ENCODE results near the gene BTNL8.
"Not testable (repeated sequence)": the region's sequence is repeated elsewhere in the genome, so short reads cannot be mapped to it uniquely, and the experiment has no call there.

BTNL8 gene

DNA sequence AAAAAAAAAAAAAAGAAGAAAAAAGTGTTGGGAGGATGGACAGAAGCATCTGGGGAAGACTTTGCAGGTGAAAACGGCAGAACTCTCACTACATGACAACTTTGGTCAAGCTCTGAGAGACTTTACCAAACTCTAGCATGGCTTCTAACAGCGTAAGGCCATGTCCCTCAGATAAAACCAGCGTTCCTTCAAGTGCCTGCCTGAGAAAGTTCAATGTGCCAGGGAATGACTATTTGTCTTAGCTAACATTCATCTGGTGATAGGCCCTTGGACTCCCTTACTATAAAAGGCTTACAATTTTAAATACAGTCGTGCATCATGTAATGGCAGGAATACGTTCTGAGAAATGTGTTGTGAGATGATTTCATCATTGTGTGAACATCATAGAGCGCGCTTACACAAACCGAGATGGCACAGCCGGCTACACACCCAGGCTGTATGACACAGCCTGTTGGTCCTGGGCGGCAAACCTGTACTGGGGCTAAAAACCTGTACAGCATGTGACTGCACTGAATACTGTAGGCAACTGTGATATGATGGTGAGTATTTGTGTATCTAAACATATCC is 23.0 kb upstream of the BTNL8 start:
- TF ChIP-seq, protein P1, sequence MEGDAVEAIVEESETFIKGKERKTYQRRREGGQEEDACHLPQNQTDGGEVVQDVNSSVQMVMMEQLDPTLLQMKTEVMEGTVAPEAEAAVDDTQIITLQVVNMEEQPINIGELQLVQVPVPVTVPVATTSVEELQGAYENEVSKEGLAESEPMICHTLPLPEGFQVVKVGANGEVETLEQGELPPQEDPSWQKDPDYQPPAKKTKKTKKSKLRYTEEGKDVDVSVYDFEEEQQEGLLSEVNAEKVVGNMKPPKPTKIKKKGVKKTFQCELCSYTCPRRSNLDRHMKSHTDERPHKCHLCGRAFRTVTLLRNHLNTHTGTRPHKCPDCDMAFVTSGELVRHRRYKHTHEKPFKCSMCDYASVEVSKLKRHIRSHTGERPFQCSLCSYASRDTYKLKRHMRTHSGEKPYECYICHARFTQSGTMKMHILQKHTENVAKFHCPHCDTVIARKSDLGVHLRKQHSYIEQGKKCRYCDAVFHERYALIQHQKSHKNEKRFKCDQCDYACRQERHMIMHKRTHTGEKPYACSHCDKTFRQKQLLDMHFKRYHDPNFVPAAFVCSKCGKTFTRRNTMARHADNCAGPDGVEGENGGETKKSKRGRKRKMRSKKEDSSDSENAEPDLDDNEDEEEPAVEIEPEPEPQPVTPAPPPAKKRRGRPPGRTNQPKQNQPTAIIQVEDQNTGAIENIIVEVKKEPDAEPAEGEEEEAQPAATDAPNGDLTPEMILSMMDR (IDR thresholded peaks at IDR 0.05; ENCODE audit: extremely low read depth, insufficient read depth, missing control alignments), result no peak
- in situ Hi-C loops (cut with MboI; ENCODE audit: low pct_unique_long_range_greater_than_20kb, low sequenced_read_pairs, unreplicated experiment), result no loop called here
- DNase-seq (ENCODE audit: low spot score), result no peak

DNA sequence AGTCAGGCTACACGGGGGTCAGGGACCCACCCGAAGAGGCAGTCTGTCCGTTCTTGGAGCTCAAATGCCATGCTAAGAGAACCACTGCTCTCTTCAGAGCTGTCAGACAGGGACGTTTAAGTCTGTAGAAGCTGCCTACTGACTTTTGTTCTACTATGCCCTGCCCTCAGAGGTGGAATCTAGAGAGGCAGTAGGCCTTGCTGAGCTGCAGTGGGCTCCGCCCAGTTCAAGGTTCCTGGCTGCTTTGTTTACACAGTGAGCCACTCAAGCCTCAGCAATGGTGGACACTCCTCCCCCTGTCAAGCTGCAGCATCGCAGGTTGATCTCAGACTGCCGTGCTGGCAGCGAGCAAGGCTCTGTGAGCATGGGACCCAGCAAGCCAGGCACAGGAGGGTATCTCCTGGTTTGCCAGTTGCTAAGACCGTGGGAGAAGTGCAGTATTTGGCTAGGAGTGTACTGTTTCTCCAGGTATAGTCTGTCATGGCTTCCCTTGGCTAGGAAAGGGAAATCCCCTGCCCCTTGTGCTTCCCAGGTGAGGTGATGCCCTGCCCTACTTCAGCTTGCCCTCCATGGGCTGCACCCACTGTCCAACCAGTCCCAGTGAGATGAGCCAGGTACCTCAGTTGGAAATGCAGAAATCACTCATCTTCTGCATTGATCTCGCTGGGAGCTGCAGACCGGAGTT is 13.0 kb upstream of the BTNL8 start:
- in situ Hi-C loops (cut with MboI; ENCODE audit: low pct_unique_long_range_greater_than_20kb, low sequenced_read_pairs, unreplicated experiment), result not testable (repeated sequence)

DNA sequence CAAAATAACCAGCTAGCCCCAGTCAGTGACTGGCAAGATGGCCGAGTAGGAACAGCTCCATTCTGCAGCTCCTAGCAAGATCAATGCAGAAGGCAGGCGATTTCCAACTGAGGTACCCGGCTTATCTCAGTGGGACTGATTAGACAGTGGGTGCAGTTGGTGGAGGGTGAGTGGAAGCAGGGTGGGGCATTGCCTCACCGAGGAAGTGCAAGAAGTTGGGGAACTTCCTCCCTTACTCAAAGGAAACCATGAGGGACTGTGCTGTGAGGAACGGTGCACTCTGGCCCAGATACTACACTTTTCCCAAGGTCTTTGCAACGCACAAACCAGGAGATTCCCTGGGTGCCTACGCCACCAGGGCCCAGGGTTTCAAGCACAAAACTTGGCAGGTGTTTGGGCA is 9.6 kb upstream of the BTNL8 start:
- in situ Hi-C loops (cut with MboI; ENCODE audit: low pct_unique_long_range_greater_than_20kb, low sequenced_read_pairs, unreplicated experiment), result no loop called here
- TF ChIP-seq, protein P1 (IDR thresholded peaks at IDR 0.05; ENCODE audit: extremely low read depth, insufficient read depth, missing control alignments), result no peak

More for the DNA sequence above, 13.0 kb upstream of the BTNL8 start:
- not testable (repeated sequence) for DNase-seq (ENCODE audit: low spot score)

DNA sequence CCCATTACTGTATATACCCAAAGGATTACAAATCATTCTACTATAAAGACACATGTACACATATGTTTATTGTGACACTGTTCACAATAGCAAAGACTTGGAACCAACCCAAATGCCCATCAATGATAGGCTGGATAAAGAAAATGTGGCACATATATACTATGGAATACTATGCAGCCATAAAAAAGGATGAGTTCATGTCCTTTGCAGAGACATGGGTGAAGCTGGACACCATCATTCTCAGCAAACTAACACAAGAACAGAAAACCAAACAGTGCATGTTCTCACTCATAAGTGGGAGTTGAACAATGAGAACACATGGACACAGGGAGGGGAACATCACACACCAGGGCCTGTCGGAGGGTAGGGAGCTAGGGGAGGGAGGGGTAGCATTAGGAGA is 3.6 kb upstream of the BTNL8 start:
- in situ Hi-C loops (cut with MboI; ENCODE audit: low pct_unique_long_range_greater_than_20kb, low sequenced_read_pairs, unreplicated experiment); DNase-seq (ENCODE audit: low spot score): not testable (repeated sequence)

More for the DNA sequence above, 9.6 kb upstream of the BTNL8 start:
- no peak for DNase-seq (ENCODE audit: low spot score)

DNA sequence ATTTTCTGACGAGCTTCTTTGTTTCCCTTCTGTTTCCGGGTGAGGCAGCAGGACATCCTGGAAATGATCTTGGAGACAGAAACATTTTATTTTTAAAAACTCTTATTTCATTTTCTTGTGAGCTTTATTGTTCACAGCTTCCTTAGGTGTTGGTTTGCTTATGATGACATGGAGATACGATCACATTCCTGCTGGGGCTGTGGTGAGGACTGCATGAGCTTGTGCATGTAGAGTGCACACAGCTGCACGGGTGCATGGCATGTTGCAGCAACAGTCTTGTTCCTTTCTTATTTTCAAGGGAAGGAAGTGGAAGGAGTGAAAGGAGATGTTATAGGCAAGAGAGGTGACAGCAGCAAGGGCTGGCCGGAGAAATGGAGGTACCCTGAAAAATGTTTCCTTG is 1.2 kb downstream of the BTNL8 start:
- TF ChIP-seq, protein P1 (IDR thresholded peaks at IDR 0.05; ENCODE audit: extremely low read depth, insufficient read depth, missing control alignments), result no peak

DNA sequence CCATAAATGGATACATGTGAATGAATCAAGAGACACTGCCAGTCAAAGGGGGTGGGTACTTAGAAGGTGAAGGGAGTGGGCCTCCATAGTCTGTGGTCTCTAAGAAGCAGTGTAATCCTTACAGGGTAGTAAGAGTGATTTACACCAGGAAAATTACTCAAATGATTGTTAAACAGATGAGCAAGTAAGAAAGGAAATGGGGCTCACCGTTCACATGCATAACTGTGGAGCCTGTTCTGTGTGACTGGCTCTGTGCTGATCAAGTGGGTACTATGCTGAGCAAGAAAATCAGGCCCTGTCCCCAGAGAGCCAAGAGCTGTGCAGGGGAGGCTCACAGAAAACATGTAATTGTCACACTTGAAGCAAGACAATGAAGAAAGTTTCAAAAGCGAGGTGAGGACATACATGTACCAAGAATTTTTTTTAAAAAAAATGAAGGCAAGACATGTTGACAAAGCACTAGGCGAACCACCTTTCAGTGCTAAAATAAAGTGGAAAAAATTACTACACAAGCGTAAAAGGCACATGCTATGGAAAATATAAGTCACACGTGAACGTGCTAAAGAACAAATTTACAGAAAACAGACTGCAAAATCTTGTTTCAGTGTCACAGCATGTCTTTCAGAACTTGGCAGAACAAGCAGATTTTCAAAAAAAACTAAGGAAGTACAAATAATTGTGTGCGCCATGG is 2.5 kb downstream of the BTNL8 start:
- in situ Hi-C loops (cut with MboI; ENCODE audit: low pct_unique_long_range_greater_than_20kb, low sequenced_read_pairs, unreplicated experiment), result no loop called here
- no peak for DNase-seq (ENCODE audit: low spot score)
- TF ChIP-seq, protein P1 (IDR thresholded peaks at IDR 0.05; ENCODE audit: extremely low read depth, insufficient read depth, missing control alignments), result no peak

More for the DNA sequence above, 1.2 kb downstream of the BTNL8 start:
- in situ Hi-C loops (cut with MboI; ENCODE audit: low pct_unique_long_range_greater_than_20kb, low sequenced_read_pairs, unreplicated experiment), result no loop called here
- no peak for DNase-seq (ENCODE audit: low spot score)

DNA sequence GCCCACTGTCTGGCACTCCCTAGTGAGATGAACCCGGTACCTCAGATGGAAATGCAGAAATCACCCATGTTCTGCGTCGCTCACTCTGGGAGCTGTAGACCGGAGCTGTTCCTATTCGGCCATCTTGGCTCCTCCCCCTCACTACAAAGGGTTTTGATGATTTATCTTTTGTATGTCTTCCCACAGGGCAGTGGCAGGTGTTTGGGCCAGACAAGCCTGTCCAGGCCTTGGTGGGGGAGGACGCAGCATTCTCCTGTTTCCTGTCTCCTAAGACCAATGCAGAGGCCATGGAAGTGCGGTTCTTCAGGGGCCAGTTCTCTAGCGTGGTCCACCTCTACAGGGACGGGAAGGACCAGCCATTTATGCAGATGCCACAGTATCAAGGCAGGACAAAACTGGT is 9.4 kb downstream of the BTNL8 start:
- no peak for DNase-seq (ENCODE audit: low spot score)
- TF ChIP-seq, protein P1 (IDR thresholded peaks at IDR 0.05; ENCODE audit: extremely low read depth, insufficient read depth, missing control alignments), result no peak
- in situ Hi-C loops (cut with MboI; ENCODE audit: low pct_unique_long_range_greater_than_20kb, low sequenced_read_pairs, unreplicated experiment), result no loop called here
